ENCODE data around the gene EYS.

EYS gene

GRCh38 chr6:63798378-63798777, 1908.6 kb downstream of the EYS start:
- no peak overlapping the region for H3K27ac ChIP-seq
- TF ChIP-seq CTCF (conservative IDR thresholded peaks at IDR 0.05): no peak

GRCh38 chr6:63797721-63798120, 1909.3 kb downstream of the EYS start:
- no peak overlapping the region for H3K27ac ChIP-seq
- no peak for TF ChIP-seq CTCF (conservative IDR thresholded peaks at IDR 0.05)

GRCh38 chr6:63795826-63796225, 1911.2 kb downstream of the EYS start:
- no peak overlapping the region for H3K27ac ChIP-seq
- TF ChIP-seq CTCF (conservative IDR thresholded peaks at IDR 0.05): no peak

- TF ChIP-seq CTCF (conservative IDR thresholded peaks at IDR 0.05): no peak
- H3K27ac ChIP-seq: no peak overlapping the region
Measured at GRCh38 chr6:63795006-63795405, 1912.0 kb downstream of the EYS start.

- TF ChIP-seq CTCF (conservative IDR thresholded peaks at IDR 0.05): no peak
- H3K27ac ChIP-seq: no peak overlapping the region
Measured at GRCh38 chr6:63793465-63794137, 1913.4 kb downstream of the EYS start.

GRCh38 chr6:63792736-63793464, 1914.1 kb downstream of the EYS start:
- no peak overlapping the region for H3K27ac ChIP-seq
- TF ChIP-seq CTCF (conservative IDR thresholded peaks at IDR 0.05): no peak

- H3K27ac ChIP-seq: no peak overlapping the region
- TF ChIP-seq CTCF (conservative IDR thresholded peaks at IDR 0.05): no peak
Measured at GRCh38 chr6:63790334-63790733, 1916.7 kb downstream of the EYS start.

All from VCaP (cell line).